T-helper 1 cell (primary cell): ENCODE measurements around the gene OR6F1.
"Not testable (repeated sequence)": the region's sequence is repeated elsewhere in the genome, so short reads cannot be mapped to it uniquely, and the experiment has no call there.

Experiments
- DNase-seq, 5 donors: peaks; one replicate each; pipeline ENCODE4 v3.0.0-alpha.2; 2012 to 2020
- total RNA-seq, 4 donors: gene quantifications; one replicate each; lab custom pipeline; 2026; lab: John Stamatoyannopoulos, UW

The OR6F1 gene
- 0 reads per million in 4 donors for total RNA-seq

GRCh38 chr1:247716546-247716945 is at the start of gene OR6F1:
Gene OR6F1 (minus strand): TSS chr1:247716646. CDS start chr1:247712755, 3,891 bp downstream.
- DNase-seq: no peak

- DNase-seq: no peak
Measured at GRCh38 chr1:247760456-247760855, 44.0 kb upstream of the OR6F1 start, which contains the start of gene OR1C1. Gene OR1C1 (minus strand): TSS chr1:247760556. CDS start chr1:247758406, 2,150 bp downstream.

GRCh38 chr1:247754311-247754710 is 37.9 kb upstream of the OR6F1 start:
- DNase-seq: not testable (repeated sequence)

- DNase-seq: no peak
Measured at GRCh38 chr1:247749870-247750269, 33.4 kb upstream of the OR6F1 start.

- no peak for DNase-seq
Measured at GRCh38 chr1:247748041-247748440, 31.6 kb upstream of the OR6F1 start, which contains the start of gene OR14A2. Gene OR14A2 (minus strand): TSS chr1:247748141.

- no peak for DNase-seq
Measured at GRCh38 chr1:247747616-247748015, 31.2 kb upstream of the OR6F1 start.

GRCh38 chr1:247746391-247746935 is 30.0 kb upstream of the OR6F1 start:
- DNase-seq: no peak

GRCh38 chr1:247742215-247742760 is 25.8 kb upstream of the OR6F1 start:
- not testable (repeated sequence) for DNase-seq

GRCh38 chr1:247741756-247742155 is 25.3 kb upstream of the OR6F1 start:
- no peak for DNase-seq

GRCh38 chr1:247740721-247741120 is 24.3 kb upstream of the OR6F1 start:
- no peak for DNase-seq

GRCh38 chr1:247738315-247738714 is 21.9 kb upstream of the OR6F1 start, which contains the start of gene OR14K1:
Gene OR14K1 (plus strand): TSS chr1:247738615. CDS start chr1:247738615, 0 bp downstream.
- no peak for DNase-seq

- DNase-seq: no peak
Measured at GRCh38 chr1:247721222-247721621, 4.8 kb upstream of the OR6F1 start.

- DNase-seq: no peak
Measured at GRCh38 chr1:247713753-247714152, 2.7 kb downstream of the OR6F1 start.

- not testable (repeated sequence) for DNase-seq
Measured at GRCh38 chr1:247710681-247711080, 5.8 kb downstream of the OR6F1 start.

GRCh38 chr1:247701338-247701737 is 15.1 kb downstream of the OR6F1 start:
- DNase-seq: no peak

- peak in 2 of 5 donors; percentile 6 to 14 for DNase-seq
Measured at GRCh38 chr1:247681288-247681897, 35.1 kb downstream of the OR6F1 start.

GRCh38 chr1:247680171-247680570 is 36.3 kb downstream of the OR6F1 start:
- DNase-seq: no peak

- no peak for DNase-seq
Measured at GRCh38 chr1:247679639-247680038, 36.8 kb downstream of the OR6F1 start, which contains the start of gene OR13G1. Gene OR13G1 (minus strand): TSS chr1:247679739. CDS start chr1:247673041, 6,698 bp downstream.

- DNase-seq: no peak
Measured at GRCh38 chr1:247669225-247669624, 47.2 kb downstream of the OR6F1 start.
